HepG2 (cell line): ENCODE data around the gene WDR35. TPM values are rescaled to one million over a fixed set of nuclear protein-coding genes. Genes with fewer than 3 reads are reported as not detected.

Experiments used
- ATAC-seq: fragments of 200-7000 bp; cut with Tn5 transposase; 3 replicates; pipeline ENCODE4 v1.9.1; 2020; ENCODE audit warnings: mild to moderate bottlenecking, moderate library complexity
- BruUV-seq: library from RNA; stranded (reverse); fragments of 400-500 nt; replicated peaks from 2 replicates; lab custom pipeline; 2021; lab: Mats Ljungman, UMichigan
- CTCF ChIA-PET: fragments of 300-600 bp; formaldehyde crosslinking; extraction: SDS; loops from one replicate; lab custom pipeline; 2021; ENCODE audit warnings: low total read pairs, inconsistent platforms, low intra/inter-chr PET ratio; lab: Yijun Ruan, JAX
- POLR2A ChIA-PET: fragments of 350-600 bp; sonication (Branson Sonifier 250); formaldehyde crosslinking; loops from one replicate; lab custom pipeline; 2020; ENCODE audit warnings: antibody characterized with exemption, inconsistent platforms; lab: Yijun Ruan, JAX
- DNase-seq: peaks from one replicate; pipeline ENCODE4 v3.0.0-alpha.2; 2015; ENCODE audit warnings: low spot score
- FAIRE-seq: peaks from 3 replicates; lab custom pipeline; 2011; peaks lifted over from hg19 to GRCh38; lab: Jason Lieb, UNC
- H2AFZ ChIP-seq: one replicate; pipeline ENCODE4 v1.6.1; 2011; ENCODE audit warnings: low read length, inconsistent platforms
- H3K27ac ChIP-seq: fragments of 300-600 bp; 3 replicates; pipeline ENCODE4 v1.8.0; 2011; ENCODE audit warnings: mixed run types, mild to moderate bottlenecking, mixed read lengths, low read length, inconsistent platforms; ENCODE audit not compliant: insufficient read depth; ENCODE audit errors: extremely low read length
- H3K27me3 ChIP-seq, 2 experiments: fragments of 200-600 bp in 1 of 2; 2 replicates in 1 of 2; 3 replicates in 1 of 2; pipeline versions ENCODE4 v1.6.0 to v1.8.0; 2011; ENCODE audit warnings: low read length in 2 of 2, mild to moderate bottlenecking in 2 of 2, moderate library complexity in 2 of 2, inconsistent platforms in 1 of 2; ENCODE audit not compliant: insufficient read depth in 2 of 2, control insufficient read depth in 1 of 2
- H3K36me3 ChIP-seq, 2 experiments: fragments of 200-600 bp in 1 of 2; replicated peaks in 1 of 2; 2 replicates in 1 of 2; 3 replicates in 1 of 2; pipeline versions ENCODE4 v1.5.1 to v1.8.0; 2011; ENCODE audit warnings: low read length in 2 of 2, inconsistent platforms in 1 of 2; ENCODE audit not compliant: insufficient read depth in 2 of 2, control insufficient read depth in 1 of 2
- H3K4me1 ChIP-seq: 2 replicates; pipeline ENCODE4 v1.5.1; 2012; ENCODE audit warnings: low read length, inconsistent platforms; ENCODE audit not compliant: insufficient read depth
- H3K4me2 ChIP-seq: 2 replicates; pipeline ENCODE4 v1.6.0; 2011; ENCODE audit warnings: low read depth, low read length, inconsistent platforms
- H3K4me3 ChIP-seq, 3 experiments: fragments of 200-600 bp in 1 of 3; sonication (generic), shearing (Covaris generic) in 1 of 3; replicated peaks in 1 of 3; 2 replicates each; pipeline ENCODE4 v1.5.1; 2011 to 2016; ENCODE audit warnings: low read length in 3 of 3, inconsistent platforms in 2 of 3, low read depth in 2 of 3, mild to moderate bottlenecking in 2 of 3, control low read depth in 1 of 3, mixed read lengths in 1 of 3; ENCODE audit not compliant: insufficient read depth in 1 of 3
- H3K79me2 ChIP-seq: one replicate; pipeline ENCODE4 v1.6.1; 2011; ENCODE audit warnings: low read length, inconsistent platforms; ENCODE audit not compliant: insufficient read depth
- H3K9ac ChIP-seq: 2 replicates; pipeline ENCODE4 v1.6.0; 2011; ENCODE audit warnings: mild to moderate bottlenecking, low read depth, low read length, inconsistent platforms; ENCODE audit not compliant: insufficient read depth
- H3K9me3 ChIP-seq: 2 replicates; pipeline ENCODE4 v1.5.1; 2012; ENCODE audit warnings: mild to moderate bottlenecking, low read length
- H4K20me1 ChIP-seq: 2 replicates; pipeline ENCODE4 v1.6.0; 2011; ENCODE audit warnings: inconsistent platforms, mild to moderate bottlenecking, low read length, moderate library complexity; ENCODE audit not compliant: insufficient read depth
- AFF4 ChIP-seq: sonication (generic); formaldehyde crosslinking; IDR thresholded peaks from 2 replicates; pipeline ENCODE4 v1.4.0; 2020; ENCODE audit warnings: missing genetic modification reagents
- CEBPZ ChIP-seq: IDR thresholded peaks from 2 replicates; pipeline ENCODE4 v1.6.1; 2012; ENCODE audit warnings: low read length, improper control_type of control experiment
- FOXK2 ChIP-seq: fragments of 450-650 bp; IDR thresholded peaks from 2 replicates; pipeline ENCODE4 v1.6.1; 2016
- FOXP4 ChIP-seq: sonication (generic); formaldehyde crosslinking; IDR thresholded peaks from 2 replicates; pipeline ENCODE4 v1.4.0; 2020; ENCODE audit warnings: missing genetic modification reagents
- KMT2A ChIP-seq: sonication (generic); formaldehyde crosslinking; IDR thresholded peaks from 2 replicates; pipeline ENCODE4 v1.4.0; 2020; ENCODE audit warnings: missing genetic modification reagents
- MAFF ChIP-seq: IDR thresholded peaks from 2 replicates; pipeline ENCODE4 v1.6.1; 2011; ENCODE audit warnings: low read depth, low read length, improper control_type of control experiment
- MAFK ChIP-seq, 2 experiments: IDR thresholded peaks in 1 of 2; conservative IDR thresholded peaks in 1 of 2; 2 replicates each; pipeline ENCODE4 v1.6.1; 2011; ENCODE audit warnings: improper control_type of control experiment in 2 of 2, low read length in 2 of 2
- NFE2L2 ChIP-seq: fragments of 150-350 bp; IDR thresholded peaks from 2 replicates; pipeline ENCODE4 v1.6.1; 2014; ENCODE audit warnings: low read length
- SUZ12 ChIP-seq: fragments of 150-350 bp; IDR thresholded peaks from 2 replicates; pipeline ENCODE4 v1.6.1; 2014; ENCODE audit warnings: low read depth, low read length
- ZBTB37 ChIP-seq: sonication (generic); formaldehyde crosslinking; IDR thresholded peaks from 2 replicates; pipeline ENCODE4 v1.4.0; 2020; ENCODE audit warnings: mild to moderate bottlenecking, missing genetic modification reagents
- ZIK1 ChIP-seq: sonication (generic); formaldehyde crosslinking; IDR thresholded peaks from 2 replicates; pipeline ENCODE4 v1.5.0; 2020; ENCODE audit warnings: mild to moderate bottlenecking, low read depth, missing genetic modification reagents, borderline replicate concordance
- ZNF549 ChIP-seq: sonication (generic); formaldehyde crosslinking; IDR thresholded peaks from 2 replicates; pipeline ENCODE4 v1.5.0; 2020; ENCODE audit warnings: missing genetic modification reagents
- WGBS: methylation state at CpG from one replicate; pipeline ENCODE4 v1.1.6; 2017; ENCODE audit warnings: low lambda C conversion rate; 5-methylcytosine and 5-hydroxymethylcytosine counted together
- in situ Hi-C: cut with HindIII; loops from 2 replicates; pipeline ENCODE4 v1.10.0; 2017; ENCODE audit warnings: low pct_unique_long_range_greater_than_20kb; ENCODE audit not compliant: extremely low pct_ligation_motif_present
- intact Hi-C: fragments of 100-400 bp; cut with micrococcal nuclease; formaldehyde crosslinking; loops from one replicate; pipeline ENCODE4 v1.10.0; 2022; ENCODE audit not compliant: unreplicated experiment
- polyA plus RNA-seq, 8 experiments: library from polyadenylated mRNA; depleted of rRNA in 3 of 8; stranded (reverse) in 7 of 8; unstranded in 1 of 8; fragments of >200 nt; fragmentation: Illumina TruSeq in 4 of 8; extraction: Trizol in 4 of 8; gene quantifications; 2 replicates each; pipeline versions ENCODE4 v1.2.1 to v1.2.3, GENCODE V29; 2011 to 2016; ENCODE audit warnings: low read depth in 4 of 8, missing spikeins in 1 of 8, mixed read lengths in 1 of 8; ENCODE audit not compliant: insufficient read depth in 1 of 8
- total RNA-seq, 5 experiments: library from RNA; depleted of rRNA; stranded (reverse); fragments of >200 nt; fragmentation: Illumina TruSeq; extraction: Trizol; gene quantifications; 2 replicates each; pipeline ENCODE4 v1.2.3, GENCODE V29; 2016; ENCODE audit warnings: low read depth in 1 of 5

The WDR35 gene
- total and polyA plus RNA-seq, 2 of the 13 experiments (the other 11 are each of a cell fraction or from before 2014, with no cell fraction given) = 11.1 to 19.6 TPM

GRCh38 chr2:19993731-19994130 lies 3.8 kb upstream of the WDR35 start (continued):
- no peak for TF ChIP-seq AFF4
- no peak for TF ChIP-seq ZNF549

- FAIRE-seq (no peak), DNase-seq (no peak), ATAC-seq (no peak)
- no peak overlapping the region for H2AFZ ChIP-seq
- H3K79me2 ChIP-seq = peaks cover 18% of the 10 kb centered on the region
- no peak for TF ChIP-seq KMT2A
- peak; percentile 33; the same call in 1 of the 2 replicates for TF ChIP-seq NFE2L2
- no peak for TF ChIP-seq ZIK1 (CRISPR knock-in tag)
- TF ChIP-seq CEBPZ = no peak
- TF ChIP-seq SUZ12 = no peak
- peak; percentile 98 to 100 for TF ChIP-seq MAFK (conservative IDR thresholded peaks at IDR 0.05 in 1 of 2, IDR thresholded peaks at IDR 0.05 in 1 of 2; ENCODE audit: low read length in 2 of 2)
- TF ChIP-seq FOXP4 = no peak
- TF ChIP-seq MAFF = peak; percentile 100
- TF ChIP-seq ZBTB37 (CRISPR knock-in tag) = no peak
- TF ChIP-seq FOXK2 = no peak
- ChIA-PET CTCF (no interaction called here), POLR2A (no interaction called here)
- intact Hi-C loops (loop anchor here (2.0 kb wide), 1 partner anchor 59 kb away; the partner anchor contains the start of gene LAPTM4A), in situ Hi-C loops (no loop called here)
- peaks cover 30% of the 10 kb centered on the region for H3K4me1 ChIP-seq
- H3K9me3 ChIP-seq = no peaks in the 10 kb centered on the region
- H3K9ac ChIP-seq = no peak overlapping the region
- no peaks in the 10 kb centered on the region for H4K20me1 ChIP-seq
- H3K27ac ChIP-seq = no peak overlapping the region
- no peak overlapping the region for H3K4me3 ChIP-seq
- WGBS = 80% methylated on average over 1 of the region's 1 CpG
- H3K4me2 ChIP-seq = no peak overlapping the region
- peaks cover 2 to 3% of the 10 kb centered on the region in 2 experiments; a peak in 4 of 5 replicates for H3K36me3 ChIP-seq
- no TSS peak for BruUV-seq
- no peaks in the 10 kb centered on the region; a peak in 1 of 5 replicates for H3K27me3 ChIP-seq
Measured at GRCh38 chr2:19991895-19992294, 2.0 kb upstream of the WDR35 start.
